Heart left ventricle (tissue), 16 donors: Measurements from ENCODE around the gene ACBD7. TPM values are rescaled to one million over a fixed set of nuclear protein-coding genes. Genes with fewer than 3 reads are reported as not detected.

Experiments used
- ATAC-seq, 4 donors: fragments of 200-7000 bp; cut with Tn5 transposase; one replicate each; pipeline ENCODE4 v1.9.1; 2020 to 2022; ENCODE audit warnings: moderate library complexity in 4 of 4, mild to moderate bottlenecking in 3 of 4, moderate number of reproducible peaks in 1 of 4
- DNase-seq, 5 donors: peaks; one replicate each; pipeline ENCODE4 v3.0.0-alpha.2; 2020
- H3K27ac ChIP-seq, 12 donors: fragments of 200-600 bp; sonication (generic) in 4 of 12; one replicate each; pipeline versions ENCODE4 v1.5.0 to v1.8.0; 2016 to 2022; ENCODE audit warnings: mild to moderate bottlenecking in 2 of 12
- H3K27me3 ChIP-seq, 9 donors: fragments of 200-600 bp; sonication (generic) in 2 of 9; one replicate each; pipeline versions ENCODE4 v1.5.1 to v1.8.0; 2016 to 2022; ENCODE audit warnings: mild to moderate bottlenecking in 3 of 9
- H3K36me3 ChIP-seq, 9 donors: fragments of 200-600 bp; sonication (generic) in 2 of 9; one replicate each; pipeline versions ENCODE4 v1.5.0 to v1.8.0; 2018 to 2022; ENCODE audit warnings: mild to moderate bottlenecking in 2 of 9
- H3K4me1 ChIP-seq, 12 donors: fragments of 200-600 bp; sonication (generic) in 4 of 12; one replicate each; pipeline versions ENCODE4 v1.5.0 to v1.8.0; 2016 to 2022; ENCODE audit warnings: mild to moderate bottlenecking in 3 of 12
- H3K4me3 ChIP-seq, 12 donors: fragments of 200-600 bp; sonication (generic) in 4 of 12; one replicate each; pipeline versions ENCODE4 v1.5.0 to v1.8.0; 2017 to 2022; ENCODE audit warnings: mild to moderate bottlenecking in 9 of 12, moderate library complexity in 4 of 12
- H3K9me3 ChIP-seq, 12 donors: fragments of 200-600 bp; sonication (generic) in 4 of 12; one replicate each; pipeline versions ENCODE4 v1.5.0 to v1.8.0; 2016 to 2022; ENCODE audit warnings: mild to moderate bottlenecking in 1 of 12
- CTCF ChIP-seq, 12 donors: fragments of 200-600 bp; sonication (generic) in 4 of 12; IDR thresholded peaks; one replicate each; pipeline versions ENCODE4 v1.5.0 to v1.8.0; 2018 to 2022; ENCODE audit warnings: antibody characterized with exemption in 12 of 12, mild to moderate bottlenecking in 5 of 12
- POLR2A ChIP-seq, 2 donors: fragments of 450-650 bp; IDR thresholded peaks; one replicate each; pipeline ENCODE4 v1.6.1; 2017; ENCODE audit warnings: antibody characterized with exemption in 2 of 2, mild to moderate bottlenecking in 2 of 2, moderate library complexity in 2 of 2
- WGBS, 4 donors: extraction: QIAGEN DNeasy Blood & Tissue Kit in 2 of 4; methylation state at CpG; one replicate each; pipeline versions ENCODE4 v1.1.5 to v1.1.7; 2013 to 2018; 5-methylcytosine and 5-hydroxymethylcytosine counted together
- intact Hi-C, 10 donors: fragments of 100-400 bp; cut with DNase I; formaldehyde crosslinking; loops; one replicate each; pipeline versions ENCODE4 v1.11.1 to v1.14.2; 2022
- polyA plus RNA-seq, 2 donors: library from polyadenylated mRNA; stranded (reverse); fragments of 200-250 nt; gene quantifications; one replicate each; pipeline ENCODE4 v1.2.3, GENCODE V29; 2013
- total RNA-seq, 9 donors: library from RNA; depleted of rRNA in 2 of 9; stranded (reverse); fragments of >200 nt in 2 of 9; fragmentation: NEBNext Ultra II Directional in 3 of 9; extraction: Animal tissue kit (Norgen Biotek cat#: 25700) in 3 of 9; gene quantifications; one replicate each; pipeline versions ENCODE4 v1.1.0 to v1.2.4, GENCODE V29; 2016 to 2023
- donor health status: ischemic (EF 13 %, LVEDD 7.1; RV severe dilation, severe dysfunction).
- donor health status: healthy with polysubstance abuse.
- donor health status: DM: no; HTN: yes; CAD: no.
- donor health status: DM: no; HTN: no; CAD: no.
- donor health status: ischemic (EF 25% LVEDD 6.9; RV normal size, moderate dysfunction).
- donor health status: ischemic (EF 25% LVEDD 5.7; RV mildly dilated, moderate dysfunction).
- donor health status: healthy.
- donor health status: DM: yes; HTN: yes; CAD: no.
- donor health status: ischemic (EF 35%, LVEDD 5.7; RV mildly dilated, moderate dysfunction).
- donor health status: nonischemic (EF 11% LVEDD 7.7; RV severe dilation, severe dysfunction).
- donor health status: DM: yes; HTN: yes; CAD: no.
- donor health status: PGD.
- donor health status: ischemic (EF 29% LVEDD 5.4; RV normal size, mild dysfunction).
- donor health status: nonischemic (EF 23%, LVEDD 6.1; RV moderate dilation, normal function).

ACBD7 gene
- total and polyA plus RNA-seq, 11 donors, result 0.08 to 1.1 TPM; not detected in 9

GRCh38 chr10:15106352-15107013 lies 17.9 kb upstream of the ACBD7 start:
- Histone ChIP-seq H3K36me3 (peaks cover 0 to 97% (median 81%) of the 10 kb centered on the region in 9 donors), H3K9me3 (no peaks in the 10 kb centered on the region), H3K4me3 (no peak overlapping the region), H3K27me3 (no peaks in the 10 kb centered on the region), H3K27ac (no peak overlapping the region), H3K4me1 (peaks cover 0 to 6% (median 0%) of the 10 kb centered on the region in 12 donors)
- peak; percentile 72 to 93 (median 84) for TF ChIP-seq CTCF (IDR thresholded peaks at IDR 0.05)
- TF ChIP-seq POLR2A (IDR thresholded peaks at IDR 0.05), result no peak
- ATAC-seq (peak; percentile 52 to 89 (median 86)), DNase-seq (peak; percentile 48 to 74 (median 54))
- 50 to 56% (median 55%) methylated on average over 8 of the region's 8 CpGs for WGBS, 4 donors
- intact Hi-C loops, result loop anchor here in 7 of 10 donors (2.0 to 10.0 kb wide), 8 partner anchors 154 to 609 kb away; partner anchors contain the start of genes DCLRE1C (in 1 of the 7) and FAM171A1 (in 1 of the 7)

- H3K27me3 ChIP-seq, result no peaks in the 10 kb centered on the region
- peaks cover 0 to 24% (median 11%) of the 10 kb centered on the region in 12 donors for H3K4me1 ChIP-seq
- H3K36me3 ChIP-seq, result peaks cover 0 to 74% (median 60%) of the 10 kb centered on the region in 9 donors
- DNase-seq, result no peak
- ATAC-seq, result no peak
- H3K4me3 ChIP-seq, result no peak overlapping the region
- no peaks in the 10 kb centered on the region for H3K9me3 ChIP-seq
- WGBS, 4 donors, result 82 to 93% (median 89%) methylated on average over 9 of the region's 9 CpGs
- TF ChIP-seq CTCF (IDR thresholded peaks at IDR 0.05), result no peak
- no peak for TF ChIP-seq POLR2A (IDR thresholded peaks at IDR 0.05)
- H3K27ac ChIP-seq, result no peak overlapping the region
- intact Hi-C loops, result loop anchor here in 6 of 10 donors (10.0 kb wide), 4 partner anchors 259 to 599 kb away; partner anchors contain the start of gene FAM171A1 (in 1 of the 6)
Measured at GRCh38 chr10:15103513-15103912, 14.9 kb upstream of the ACBD7 start.

- 81 to 87% (median 83%) methylated on average over 4 of the region's 4 CpGs for WGBS, 4 donors
- DNase-seq, result no peak
- ATAC-seq, result no peak
- Histone ChIP-seq H3K27ac (no peak overlapping the region), H3K36me3 (peaks cover 0 to 42% (median 32%) of the 10 kb centered on the region in 9 donors), H3K27me3 (no peaks in the 10 kb centered on the region), H3K4me3 (no peak overlapping the region), H3K4me1 (peaks cover 2 to 31% (median 19%) of the 10 kb centered on the region in 12 donors), H3K9me3 (no peaks in the 10 kb centered on the region)
- intact Hi-C loops, result loop anchor here in 9 of 10 donors (5.0 to 10.0 kb wide), 9 partner anchors 67 to 595 kb away; partner anchors contain the start of genes MEIG1 (in 8 of the 9), DCLRE1C (in 2 of the 9), FAM171A1 (in 1 of the 9) and NMT2 (in 1 of the 9)
- TF ChIP-seq CTCF (IDR thresholded peaks at IDR 0.05) (no peak), POLR2A (IDR thresholded peaks at IDR 0.05) (no peak)
Measured at GRCh38 chr10:15099886-15100285, 11.3 kb upstream of the ACBD7 start.
